COR-L47 (cell line): ENCODE measurements around the gene TAF8.
A peak's percentile ranks its signal among the peaks of the same experiment; 100 is the strongest.
"Not testable (repeated sequence)": the region's sequence is repeated elsewhere in the genome, so short reads cannot be mapped to it uniquely, and the experiment has no call there.

Source experiments
- DNase-seq: peaks from one replicate; lab custom pipeline; 2025; lab: John Stamatoyannopoulos, UW

TAF8 gene, protein sequence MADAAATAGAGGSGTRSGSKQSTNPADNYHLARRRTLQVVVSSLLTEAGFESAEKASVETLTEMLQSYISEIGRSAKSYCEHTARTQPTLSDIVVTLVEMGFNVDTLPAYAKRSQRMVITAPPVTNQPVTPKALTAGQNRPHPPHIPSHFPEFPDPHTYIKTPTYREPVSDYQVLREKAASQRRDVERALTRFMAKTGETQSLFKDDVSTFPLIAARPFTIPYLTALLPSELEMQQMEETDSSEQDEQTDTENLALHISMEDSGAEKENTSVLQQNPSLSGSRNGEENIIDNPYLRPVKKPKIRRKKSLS

DNA sequence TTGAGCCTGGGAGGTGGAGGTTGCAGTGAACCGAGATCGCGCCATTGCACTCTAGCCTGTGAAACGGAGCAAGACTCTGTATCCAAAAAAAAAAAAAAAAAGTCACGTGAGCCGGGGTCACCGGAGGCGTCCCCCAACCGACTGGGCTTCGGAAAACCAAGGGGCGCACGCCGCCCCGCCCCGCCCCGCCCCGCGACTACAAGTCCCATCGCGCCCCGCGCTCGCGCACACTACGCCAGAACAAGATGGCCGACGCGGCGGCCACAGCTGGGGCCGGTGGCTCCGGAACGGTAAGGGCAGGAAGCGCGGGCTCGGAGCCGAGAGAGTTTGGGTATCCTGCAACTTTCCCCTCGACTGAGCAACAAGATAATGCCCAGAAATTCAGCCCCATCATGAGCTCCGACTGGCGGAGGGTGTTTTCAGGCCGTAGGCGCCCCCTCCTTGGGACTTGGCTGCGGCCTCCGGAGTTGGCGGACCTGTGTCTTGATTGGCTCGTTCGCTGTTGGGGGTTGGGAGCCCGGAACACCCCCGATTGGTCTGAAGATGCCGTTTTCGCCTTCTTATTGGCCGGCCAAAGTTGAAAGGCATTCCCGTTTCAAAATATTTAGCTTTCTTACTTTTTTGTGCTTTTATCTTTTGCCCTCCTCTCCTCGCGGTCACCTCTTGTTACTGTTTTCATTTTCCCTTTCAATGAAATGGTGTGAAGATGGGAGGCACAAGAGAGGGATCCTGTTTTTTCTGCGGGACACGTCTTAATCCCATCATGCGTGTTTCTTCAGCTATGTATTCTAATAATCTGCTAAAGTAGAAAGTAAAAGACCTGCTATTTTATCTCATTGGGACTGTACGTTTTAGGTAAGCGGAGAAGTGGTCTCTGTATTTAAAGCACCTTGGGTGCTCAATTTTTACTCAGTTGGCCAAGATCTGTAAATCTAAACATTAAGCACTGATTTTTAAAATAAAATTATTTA lies at the start of gene TAF8:
TSS of gene TAF8 (plus strand) at position 228 of the 971 bp plus-strand sequence. CDS start at position 246, 18 bp downstream.
- DNase-seq, result peak; percentile 82

DNA sequence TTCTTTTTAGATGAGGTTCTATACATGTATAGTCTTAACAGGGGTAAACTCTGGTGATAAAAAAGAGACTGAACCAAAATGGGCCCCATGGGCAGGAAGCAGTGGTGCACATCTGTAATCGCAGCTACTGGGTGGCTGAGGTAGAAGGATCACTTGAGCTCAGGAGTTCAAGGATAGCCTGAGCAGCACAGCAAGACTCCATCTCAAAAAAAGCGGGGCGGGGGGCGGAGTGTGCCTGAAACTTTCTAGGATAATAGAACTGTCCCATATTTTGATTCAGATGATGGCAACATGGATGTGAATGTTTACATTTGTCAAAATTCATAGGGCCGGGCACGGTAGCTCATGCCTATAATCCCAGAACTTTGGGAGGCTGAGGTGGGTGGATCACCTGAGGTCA lies 48.8 kb upstream of the TAF8 start:
- DNase-seq, result no peak

DNA sequence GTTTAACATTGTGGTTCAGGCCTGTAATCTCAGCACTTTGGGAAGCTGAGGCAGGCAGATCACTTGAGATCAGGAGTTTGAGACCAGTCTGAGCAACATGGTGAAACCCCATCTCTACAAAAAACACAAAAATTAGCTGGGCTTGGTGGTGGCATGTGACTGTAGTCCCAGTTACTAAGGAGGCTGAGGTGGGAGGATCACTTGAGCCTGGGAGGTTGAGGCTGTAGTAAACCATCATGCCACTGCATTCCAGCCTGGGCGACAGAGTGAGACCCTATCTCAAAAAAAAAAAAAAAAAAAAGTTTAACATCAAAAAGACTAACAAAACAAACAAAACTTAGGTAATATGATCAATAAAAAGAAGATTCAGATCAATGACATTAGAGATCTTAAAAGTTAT lies 46.7 kb upstream of the TAF8 start:
- not testable (repeated sequence) for DNase-seq

DNA sequence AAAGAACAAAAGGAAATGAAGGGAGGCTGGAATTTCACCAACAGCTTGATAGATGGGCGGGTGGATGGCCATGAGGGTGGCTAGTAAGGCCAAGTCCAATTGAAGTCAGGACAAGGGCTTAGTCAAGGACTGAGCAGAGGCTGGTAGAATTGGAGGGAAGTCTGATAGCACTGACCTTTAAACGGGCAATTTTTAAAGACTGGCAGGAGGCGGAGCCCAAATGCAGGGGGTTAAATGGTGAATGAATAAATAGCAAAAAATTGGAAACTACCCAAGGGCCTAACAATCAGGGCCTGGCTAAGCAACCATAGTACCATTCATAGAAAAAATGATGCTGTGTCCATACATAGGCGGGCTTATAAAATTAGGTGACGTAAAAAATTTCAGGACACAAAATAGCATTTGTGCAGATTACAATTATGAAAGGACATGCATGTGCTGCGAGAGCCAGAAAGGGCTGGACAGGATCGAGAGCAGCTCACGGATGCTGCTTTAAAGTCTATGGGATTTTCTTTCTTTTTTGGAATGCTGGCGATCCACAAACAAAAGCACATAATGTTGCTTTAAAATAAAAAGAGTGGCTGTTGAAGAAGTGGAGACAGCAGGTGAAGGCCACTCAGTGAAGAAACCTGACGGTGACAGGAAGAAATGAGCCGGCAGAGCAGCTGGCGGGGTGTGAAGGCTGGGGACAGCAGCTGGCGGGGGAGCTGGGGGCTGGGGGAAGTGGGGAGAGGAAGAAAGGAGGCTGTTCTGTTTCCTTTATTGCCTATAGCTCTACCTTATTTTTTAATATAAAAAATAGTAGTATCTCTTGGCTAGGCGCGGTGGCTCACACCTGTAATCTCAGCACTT lies 42.8 kb upstream of the TAF8 start:
- DNase-seq, result no peak

DNA sequence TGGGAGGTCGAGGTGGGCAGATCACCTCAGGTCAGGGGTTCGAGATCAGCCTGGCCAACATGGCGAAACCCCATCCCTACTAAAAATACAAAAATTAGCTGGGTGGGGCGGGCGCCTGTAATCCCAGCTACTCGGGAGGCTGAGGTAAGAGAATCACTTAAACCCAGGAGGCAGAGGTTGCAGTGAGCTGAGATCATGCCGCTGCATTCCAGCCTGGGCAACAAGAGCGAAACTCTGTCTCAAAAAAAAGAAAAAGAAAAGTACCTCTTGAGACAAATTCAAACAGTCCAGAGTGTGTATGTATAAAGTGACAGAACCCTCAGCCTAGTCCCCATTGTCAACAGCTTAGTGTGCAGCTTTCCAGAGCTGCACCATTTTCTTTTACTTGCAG lies 42.2 kb upstream of the TAF8 start:
- DNase-seq, result not testable (repeated sequence)

DNA sequence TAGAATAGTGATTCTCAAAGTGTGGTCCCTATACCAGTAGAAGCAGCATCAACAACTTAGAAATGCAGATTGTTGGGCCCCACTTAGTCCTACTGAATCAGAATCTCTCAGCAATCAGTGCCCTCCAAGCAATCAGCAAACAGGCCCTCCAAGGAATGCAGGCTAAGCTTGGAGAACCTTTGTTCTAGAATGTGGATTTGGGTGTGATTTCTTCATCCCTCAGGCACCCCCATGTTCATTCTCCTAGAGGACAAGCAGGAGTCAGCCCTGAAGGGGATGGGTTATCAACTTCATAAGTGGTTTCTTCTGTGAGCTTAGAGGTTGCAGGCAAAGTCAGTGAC lies 40.5 kb upstream of the TAF8 start:
- no peak for DNase-seq

DNA sequence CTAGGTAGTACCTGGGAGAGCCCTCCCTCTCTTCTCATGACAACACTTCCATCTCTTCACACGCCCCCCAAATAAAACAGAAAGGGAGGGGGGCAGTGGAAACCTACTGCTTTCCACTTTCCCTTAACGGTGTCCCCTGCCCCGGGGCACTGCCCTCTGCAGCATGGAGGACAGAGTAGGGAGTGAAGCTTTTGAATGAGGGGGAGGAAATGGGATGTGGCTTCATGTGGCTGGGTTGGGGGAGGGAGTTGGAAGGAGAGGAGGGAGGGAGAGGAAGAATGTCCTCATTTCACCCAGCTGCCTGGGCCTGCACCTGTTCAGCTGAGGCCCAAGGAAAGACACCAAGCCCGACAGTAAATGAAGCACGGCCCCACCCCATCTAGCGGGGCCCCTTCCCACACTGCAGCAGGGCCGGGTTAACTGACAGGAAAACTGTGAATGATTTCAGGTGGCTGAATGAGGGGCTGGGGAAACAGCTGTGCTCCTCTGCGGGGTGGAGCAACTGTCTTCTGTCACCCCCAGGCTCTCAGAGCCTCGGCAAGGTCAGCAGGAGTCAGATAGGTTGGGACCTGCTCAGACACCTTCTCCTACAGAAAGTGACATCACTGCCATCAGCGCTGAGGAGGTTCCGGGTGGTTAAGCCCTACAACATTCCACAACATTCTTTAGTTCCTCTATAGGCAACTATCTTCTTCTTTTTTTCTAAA lies 40.0 kb upstream of the TAF8 start:
- DNase-seq, result no peak

DNA sequence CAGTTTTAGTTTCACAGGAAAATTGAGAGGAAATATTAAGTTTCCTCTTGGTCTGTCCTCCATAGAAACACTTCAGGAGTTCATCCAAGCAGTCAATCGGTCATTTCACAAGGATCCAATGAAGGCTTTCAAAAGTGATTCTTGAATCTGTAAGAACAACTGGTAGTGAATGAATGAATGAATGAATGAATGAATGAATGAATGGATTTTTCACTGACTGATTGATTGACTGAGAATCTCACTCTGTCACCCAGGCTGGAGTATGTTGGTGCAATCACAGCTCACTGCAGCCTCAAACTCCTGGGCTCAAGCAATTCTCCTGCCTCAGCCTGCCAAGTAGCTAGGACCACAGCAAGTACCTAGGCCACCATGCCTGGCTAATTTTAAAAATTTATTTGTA lies 39.4 kb upstream of the TAF8 start:
- no peak for DNase-seq

DNA sequence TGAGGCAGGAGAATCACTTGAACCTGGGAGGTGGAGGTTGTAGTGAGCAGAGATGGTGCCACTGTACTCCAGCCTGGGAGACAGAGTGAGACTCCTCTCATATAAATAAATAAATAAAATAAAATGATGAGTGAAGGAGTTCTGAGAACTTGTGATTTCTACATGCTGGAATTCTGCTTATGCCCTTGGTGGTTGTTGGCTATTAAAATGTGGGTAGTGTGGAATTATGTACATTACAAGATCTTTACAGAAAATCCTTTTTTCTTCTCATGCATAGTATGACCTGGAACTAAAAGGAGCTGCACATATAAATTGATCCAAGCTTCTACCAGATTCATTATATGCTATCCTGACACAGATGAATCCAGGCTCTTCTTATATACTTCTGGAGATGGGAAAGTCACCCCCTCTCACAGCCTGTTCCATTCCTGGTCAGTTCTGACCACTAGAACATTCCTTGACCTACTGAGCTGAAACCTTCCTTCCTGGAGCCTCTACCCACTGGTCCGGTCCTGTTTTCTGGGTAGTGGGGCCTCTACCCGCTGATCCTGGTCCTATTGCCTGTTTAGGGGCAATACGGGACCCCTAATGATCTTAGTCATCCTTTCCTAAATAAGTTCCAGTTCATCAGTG lies 37.7 kb upstream of the TAF8 start:
- DNase-seq, result no peak

DNA sequence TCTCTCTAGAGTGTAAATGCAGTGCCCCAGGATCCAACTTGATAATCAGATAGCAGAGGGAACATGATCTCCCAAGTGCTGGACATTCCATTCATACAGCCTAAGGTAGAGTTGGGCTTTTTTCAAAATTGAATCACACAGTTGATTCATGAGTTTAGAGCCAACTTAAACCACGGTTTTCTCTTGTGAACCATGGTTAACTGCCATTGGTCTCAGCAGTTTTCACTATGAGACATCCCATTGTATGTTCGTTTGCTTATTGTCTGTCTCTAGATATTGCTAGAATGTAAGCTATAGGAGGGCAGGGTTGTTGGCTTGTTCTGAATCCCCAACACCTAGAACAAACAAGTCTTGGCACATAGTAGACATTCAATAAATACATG lies 37.2 kb upstream of the TAF8 start:
- no peak for DNase-seq

DNA sequence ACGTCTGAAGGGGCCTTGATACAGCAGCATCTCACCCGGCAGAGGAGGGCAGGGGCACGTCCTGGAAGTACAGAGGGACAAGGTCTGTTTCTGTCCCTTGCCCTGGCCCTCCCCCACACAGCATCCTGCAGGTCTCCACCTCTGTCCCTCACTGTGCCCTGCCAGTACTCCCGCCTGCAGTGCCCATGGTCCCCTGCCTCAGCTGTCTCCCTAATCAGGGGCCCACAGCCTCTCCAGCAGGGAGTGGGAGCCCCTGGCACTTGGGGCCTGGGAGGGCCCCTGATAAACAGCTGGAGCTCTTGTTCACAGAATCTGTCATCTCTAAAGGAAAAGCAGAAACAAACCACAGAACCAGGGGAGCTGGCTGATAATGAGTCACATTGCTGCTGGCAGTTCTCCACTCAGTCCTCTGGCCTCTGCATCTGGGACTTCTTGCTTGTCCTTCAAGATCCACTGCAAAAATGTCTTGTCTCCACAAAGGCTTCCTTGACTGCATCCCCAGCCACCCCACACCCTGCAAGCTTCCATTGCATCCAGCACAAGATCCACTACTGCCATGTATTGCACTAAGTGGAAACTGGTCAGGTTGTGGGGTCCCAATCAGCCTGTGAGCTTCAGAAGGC lies 33.2 kb upstream of the TAF8 start:
- DNase-seq, result no peak

DNA sequence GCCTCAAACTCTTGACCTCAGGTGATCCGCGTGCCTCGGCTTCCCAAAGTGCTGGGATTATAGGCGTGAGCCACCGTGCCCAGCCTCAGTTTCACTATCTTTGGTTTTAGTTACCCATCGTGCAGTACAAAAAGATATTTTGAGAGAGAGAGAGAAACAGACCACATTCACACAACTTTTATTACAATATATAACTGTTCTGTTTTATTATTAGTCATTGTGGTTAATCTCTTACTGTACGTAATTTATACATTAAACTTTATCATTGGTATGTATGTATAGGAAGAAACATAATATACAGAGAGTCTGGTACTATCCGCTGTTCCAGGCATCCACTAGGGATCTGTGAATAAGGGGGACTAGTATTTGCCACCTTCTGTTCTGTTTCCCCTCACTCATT lies 29.4 kb upstream of the TAF8 start:
- no peak for DNase-seq

DNA sequence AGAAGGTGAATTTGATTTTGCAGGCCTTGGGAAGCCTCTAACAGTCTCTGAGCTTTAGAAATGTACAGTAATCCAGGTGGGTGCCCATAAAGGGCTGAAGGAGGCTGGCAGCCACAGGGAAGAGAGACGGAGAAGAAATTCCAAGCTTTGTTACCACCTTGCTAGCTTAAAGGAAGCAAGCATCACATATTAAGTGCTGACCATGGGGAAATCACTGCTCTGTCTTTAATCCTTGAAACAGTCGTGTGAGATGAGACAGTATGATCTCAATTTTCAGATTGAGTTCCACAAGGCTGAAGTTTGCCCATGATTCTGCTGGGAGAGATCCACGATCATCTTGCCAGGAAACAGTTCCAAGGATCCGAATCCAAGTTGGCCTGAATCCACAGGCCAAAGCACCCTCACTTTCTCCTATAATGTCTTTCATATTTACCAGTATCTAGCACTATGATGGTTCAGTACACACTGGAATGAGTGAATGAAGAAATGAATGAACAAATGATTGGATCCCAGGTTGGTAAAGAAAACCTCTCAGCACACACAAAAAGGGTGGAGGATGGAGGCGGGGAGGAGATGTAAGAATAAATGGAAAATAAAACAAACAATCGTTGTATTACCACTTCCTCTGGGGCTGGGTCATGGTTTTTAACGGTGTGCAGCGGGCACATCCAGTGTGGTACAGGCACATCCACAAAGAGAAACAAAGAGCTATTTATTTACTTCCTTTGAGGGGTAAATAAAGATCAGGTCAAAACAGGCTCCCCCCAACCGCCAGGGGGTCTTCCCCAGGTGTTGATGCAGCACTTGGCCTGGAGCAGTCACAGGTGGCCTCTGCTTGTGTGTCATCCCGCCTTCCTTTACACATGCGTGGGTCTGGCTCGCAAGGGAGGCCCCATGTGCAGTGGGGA lies 28.2 kb upstream of the TAF8 start:
- no peak for DNase-seq

DNA sequence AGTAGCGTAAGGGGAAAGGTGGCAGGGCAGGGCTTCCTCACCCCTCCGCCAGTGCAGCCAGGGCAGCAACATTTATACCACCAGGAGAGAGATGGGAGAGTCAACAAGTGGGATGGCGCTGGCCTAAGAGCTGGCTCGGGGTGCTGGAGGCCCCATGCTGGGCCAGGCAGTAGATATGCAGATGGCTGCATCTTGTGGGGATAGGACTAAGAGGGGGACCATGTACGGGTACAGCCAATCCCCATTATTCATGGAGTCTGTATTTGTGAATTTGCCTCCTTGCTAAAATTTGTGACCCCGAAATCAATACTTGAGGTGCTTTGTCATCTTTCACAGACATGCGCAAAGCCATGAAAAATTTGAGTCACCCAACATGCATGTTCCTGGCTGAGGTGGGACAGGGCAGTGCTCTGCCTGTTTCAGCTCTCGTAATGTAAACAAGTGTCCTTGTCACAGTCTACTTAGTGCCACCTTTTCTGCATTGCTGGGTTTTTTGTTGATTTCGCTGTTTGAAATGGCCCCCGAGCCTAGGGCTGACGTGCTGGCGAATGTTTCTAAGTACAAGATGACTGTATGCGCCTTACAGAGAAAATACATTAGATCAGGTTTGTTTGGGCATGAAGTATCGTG lies 27.5 kb upstream of the TAF8 start:
- no peak for DNase-seq

DNA sequence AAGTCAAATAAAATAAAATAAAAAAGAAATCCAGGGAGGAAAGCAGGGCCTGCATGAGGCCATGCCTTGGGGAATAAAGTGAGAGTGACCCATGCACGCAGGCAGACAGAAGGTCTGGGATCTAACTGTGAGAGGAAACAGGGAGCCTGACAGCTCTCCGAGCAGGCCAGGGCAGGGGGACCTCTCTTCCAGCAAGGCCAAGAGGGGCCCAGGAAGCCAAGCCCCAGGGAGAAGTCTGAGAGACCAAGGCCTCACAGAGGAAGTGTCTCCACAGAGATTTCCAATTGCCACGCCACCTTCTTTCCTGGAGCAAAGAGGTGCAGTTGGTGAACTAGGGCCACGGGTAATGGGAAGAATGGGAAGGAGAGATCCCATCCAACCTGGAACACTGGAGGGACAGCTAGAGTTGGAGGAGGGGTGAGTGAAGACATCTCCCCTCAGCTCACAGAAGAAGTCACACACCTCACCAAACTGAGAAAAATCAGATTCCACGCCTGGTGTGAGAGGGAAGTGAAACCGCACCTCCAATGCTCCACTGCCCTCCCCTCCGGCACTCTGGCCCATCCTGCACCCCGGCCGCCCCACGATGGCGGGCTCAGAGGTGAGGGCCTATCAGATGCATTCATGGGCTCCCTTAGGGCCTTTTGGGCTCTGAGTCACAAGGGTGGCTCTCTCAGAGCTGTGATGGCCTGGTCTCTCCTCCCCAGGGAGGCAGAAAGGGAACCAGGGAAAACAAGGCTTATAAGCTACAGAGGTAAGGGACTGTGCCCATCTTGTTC lies 25.1 kb upstream of the TAF8 start:
- DNase-seq, result no peak

DNA sequence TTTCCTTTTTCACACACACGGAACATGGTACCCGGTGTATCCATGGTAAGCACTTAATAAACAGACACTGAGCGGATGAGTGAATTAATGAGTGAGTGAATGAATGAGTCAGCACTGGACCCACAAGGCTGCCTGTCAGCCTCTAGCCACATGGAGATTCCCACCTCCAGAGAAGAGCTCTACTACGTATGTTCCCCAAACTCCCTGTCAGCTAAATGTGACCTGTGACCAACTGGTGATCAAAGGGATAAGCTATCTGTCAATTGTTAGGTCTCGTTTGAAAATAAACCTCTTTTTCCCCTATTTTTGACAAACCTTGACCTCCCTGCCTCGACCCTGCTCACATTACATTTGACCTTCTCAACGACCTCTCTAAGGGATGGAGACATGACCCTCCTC lies 24.5 kb upstream of the TAF8 start:
- no peak for DNase-seq

DNA sequence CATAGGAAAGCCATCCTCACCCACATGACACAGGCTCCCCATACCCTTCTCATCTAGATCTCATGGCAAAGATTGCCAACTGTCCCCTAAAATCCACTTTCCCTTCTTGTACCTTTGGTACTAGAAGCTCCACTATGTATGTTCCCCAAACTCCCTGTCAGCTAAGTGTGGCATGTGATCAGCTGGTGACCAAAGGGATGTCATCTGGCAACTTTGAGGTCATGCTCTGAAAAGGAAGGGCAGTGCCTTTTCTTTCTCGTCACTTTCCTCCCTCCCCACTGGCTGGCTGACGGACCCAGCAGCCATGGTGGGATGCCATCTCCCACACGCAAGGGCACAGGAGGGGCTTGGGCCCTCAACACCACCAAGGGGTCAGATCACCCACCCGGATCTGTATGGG lies 23.8 kb upstream of the TAF8 start:
- DNase-seq, result no peak

DNA sequence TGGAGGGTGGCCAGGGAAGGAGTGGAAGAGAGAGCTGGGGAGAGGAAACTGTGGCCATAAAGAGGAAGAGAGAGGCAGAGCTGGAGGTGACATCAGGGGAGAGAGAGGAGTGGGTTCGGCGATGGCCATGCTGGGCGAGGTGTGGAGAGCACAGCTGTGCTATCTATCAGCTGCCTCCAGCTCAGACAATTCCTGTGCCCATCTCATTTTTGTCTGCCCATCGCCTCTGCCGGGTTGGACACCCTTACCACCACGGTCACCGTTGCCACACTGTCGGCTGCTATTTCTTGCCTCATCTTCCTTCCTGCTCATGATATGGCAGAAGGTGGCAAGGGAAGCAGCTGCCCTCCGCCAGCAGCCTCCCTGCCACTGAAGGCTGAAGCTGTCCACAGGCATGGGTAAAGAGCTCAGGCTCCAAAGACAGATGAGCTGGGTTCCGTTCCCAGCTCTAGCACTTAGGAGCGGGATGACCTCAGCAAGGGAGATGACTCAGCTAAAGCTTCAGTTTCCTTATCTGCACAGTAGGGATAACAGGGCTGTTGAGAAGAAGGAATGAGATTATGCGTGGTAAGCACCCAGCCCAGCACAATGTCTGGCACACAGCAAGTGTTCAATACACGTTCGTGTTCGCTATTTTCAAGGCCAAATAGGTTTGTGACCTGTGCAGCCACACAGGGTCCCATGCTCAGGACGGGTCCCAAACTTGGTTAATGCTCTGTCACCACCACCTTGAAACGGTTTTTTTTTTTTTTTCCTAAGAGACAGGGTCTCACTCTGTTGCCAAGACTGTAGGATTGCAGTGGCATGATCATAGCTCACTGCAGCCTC lies 21.9 kb upstream of the TAF8 start:
- no peak for DNase-seq
